Left hindlimb (tissue), 1 donor: Measurements from ENCODE around the gene OPTC.
"Not testable (repeated sequence)": the region's sequence is repeated elsewhere in the genome, so short reads cannot be mapped to it uniquely, and the experiment has no call there.

Experiments
- DNase-seq: peaks from one replicate; pipeline ENCODE4 v3.0.0-alpha.2; 2018

Gene OPTC

GRCh38 chr1:203492748-203493130 is 1.2 kb upstream of the OPTC start:
- no peak for DNase-seq

- DNase-seq: no peak
These were observed 1.9 kb downstream of the OPTC start for GRCh38 chr1:203495845-203496244.

GRCh38 chr1:203497269-203497777 is 3.4 kb downstream of the OPTC start:
- no peak for DNase-seq

- DNase-seq: no peak
These were observed 5.8 kb downstream of the OPTC start for GRCh38 chr1:203499643-203500278.

GRCh38 chr1:203500279-203500678 is 6.3 kb downstream of the OPTC start:
- DNase-seq: no peak

GRCh38 chr1:203503836-203504235 is 9.9 kb downstream of the OPTC start:
- DNase-seq: no peak

GRCh38 chr1:203504400-203505250 is 10.7 kb downstream of the OPTC start:
- peak; percentile 77 for DNase-seq

GRCh38 chr1:203505526-203506204 is 11.7 kb downstream of the OPTC start:
- no peak for DNase-seq

- peak; percentile 54 for DNase-seq
These were observed 13.1 kb downstream of the OPTC start for GRCh38 chr1:203506858-203507626.

- DNase-seq: no peak
These were observed 13.8 kb downstream of the OPTC start for GRCh38 chr1:203507759-203508158.

GRCh38 chr1:203508463-203509073 is 14.6 kb downstream of the OPTC start:
- no peak for DNase-seq

GRCh38 chr1:203509135-203509534 is 15.2 kb downstream of the OPTC start:
- DNase-seq: no peak

GRCh38 chr1:203511513-203511912 is 17.6 kb downstream of the OPTC start:
- DNase-seq: no peak

- DNase-seq: no peak
These were observed 18.0 kb downstream of the OPTC start for GRCh38 chr1:203511930-203512329.

- no peak for DNase-seq
These were observed 18.5 kb downstream of the OPTC start for GRCh38 chr1:203512517-203512847.

- DNase-seq: no peak
These were observed 19.1 kb downstream of the OPTC start for GRCh38 chr1:203512848-203513584.

GRCh38 chr1:203513585-203514031 is 19.7 kb downstream of the OPTC start:
- DNase-seq: no peak

- DNase-seq: no peak
These were observed 22.2 kb downstream of the OPTC start for GRCh38 chr1:203516184-203516583.

- no peak for DNase-seq
These were observed 23.0 kb downstream of the OPTC start for GRCh38 chr1:203516906-203517305.

- DNase-seq: no peak
These were observed 23.6 kb downstream of the OPTC start for GRCh38 chr1:203517426-203518110.

- DNase-seq: not testable (repeated sequence)
These were observed 24.2 kb downstream of the OPTC start for GRCh38 chr1:203518139-203518538.
